ENCODE results near the gene TLE5.
"Not testable (repeated sequence)": the region's sequence is repeated elsewhere in the genome, so short reads cannot be mapped to it uniquely, and the experiment has no call there.

The TLE5 gene

GRCh38 chr19:3054265-3054971 lies 7.9 kb downstream of the TLE5 start:
- Histone ChIP-seq H3K4me3 (no peak overlapping the region), H3K36me3 (peaks cover 63 to 72% (median 68%) of the 10 kb centered on the region in 11 experiments), H3K4me1 (peaks cover 35 to 59% (median 48%) of the 10 kb centered on the region in 10 experiments), H3K27ac (no peak overlapping the region), H4K20me1 (peaks cover 57 to 74% (median 66%) of the 10 kb centered on the region in 11 experiments), H3K9me3 (replicated peaks in 1 of 11) (no peaks in the 10 kb centered on the region), H3K27me3 (no peaks in the 10 kb centered on the region), H3K9ac (peak overlapping the region in 4 of 11 experiments; percentile 5 to 24 (median 10); a peak in 1 of 22 replicates), H3K4me2 (peak overlapping the region in 8 of 11 experiments; percentile 3 to 58 (median 40); a peak in 9 of 22 replicates)
- no peak for TF ChIP-seq Cebpa-rat (IDR thresholded peaks at IDR 0.05)

DNA sequence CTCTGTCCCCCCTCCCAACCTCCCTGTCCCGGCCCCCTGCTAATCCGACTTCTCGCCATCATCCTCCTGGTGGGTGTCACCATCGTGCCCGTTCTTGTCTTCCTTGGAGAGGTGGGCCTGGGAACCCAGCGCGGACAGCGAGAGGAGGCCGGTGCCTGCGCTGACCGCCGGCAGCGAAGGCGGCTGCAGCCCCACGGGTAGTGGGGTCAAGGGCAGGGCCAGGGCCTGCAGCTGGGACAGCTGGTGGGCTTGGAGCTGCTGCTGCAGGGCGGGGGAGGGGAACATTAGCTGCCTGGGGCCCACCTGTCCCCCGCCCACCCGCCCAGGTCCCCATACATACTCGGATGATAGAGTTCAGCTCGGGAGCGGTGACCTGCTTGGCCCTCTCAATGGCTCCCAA lies 8.5 kb downstream of the TLE5 start:
- peaks cover 51 to 68% (median 60%) of the 10 kb centered on the region in 11 experiments for H4K20me1 ChIP-seq
- no peak overlapping the region for H3K9ac ChIP-seq
- H3K27ac ChIP-seq, result no peak overlapping the region
- no peaks in the 10 kb centered on the region for H3K9me3 ChIP-seq (replicated peaks in 1 of 11)
- H3K4me3 ChIP-seq, result no peak overlapping the region
- H3K27me3 ChIP-seq, result no peaks in the 10 kb centered on the region
- no peak for TF ChIP-seq Cebpa-rat (IDR thresholded peaks at IDR 0.05)
- H3K4me2 ChIP-seq, result peak overlapping the region in 3 of 11 experiments; percentile 24 to 27 (median 25); a peak in 3 of 22 replicates
- peaks cover 57 to 66% (median 62%) of the 10 kb centered on the region in 11 experiments for H3K36me3 ChIP-seq
- peaks cover 29 to 57% (median 45%) of the 10 kb centered on the region in 10 experiments for H3K4me1 ChIP-seq

GRCh38 chr19:3053218-3053621 lies 9.1 kb downstream of the TLE5 start:
- H3K4me1 ChIP-seq, result peaks cover 28 to 57% (median 45%) of the 10 kb centered on the region in 10 experiments
- H3K27me3 ChIP-seq, result no peaks in the 10 kb centered on the region

DNA sequence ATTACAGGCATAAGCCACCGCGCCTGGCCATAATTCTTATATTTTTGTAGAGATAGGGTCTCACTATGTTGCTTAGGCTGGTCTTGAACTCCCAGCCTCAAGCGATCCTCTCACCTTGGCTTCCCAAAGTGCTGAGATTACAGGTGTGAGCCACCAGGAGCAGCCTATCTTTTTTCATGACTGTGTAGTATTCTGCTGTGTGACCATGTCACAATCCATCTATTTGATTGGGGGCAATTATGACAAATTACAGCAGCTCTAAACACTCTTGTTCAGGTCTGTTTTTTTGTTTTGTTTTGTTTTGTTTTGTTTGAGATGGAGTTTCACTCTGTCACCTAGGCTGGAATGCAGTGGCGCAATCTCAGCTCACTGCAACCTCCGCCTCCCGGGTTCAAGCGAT lies 12.3 kb downstream of the TLE5 start:
- not testable (repeated sequence) for H3K27ac ChIP-seq; H3K4me3 ChIP-seq; H3K9me3 ChIP-seq (replicated peaks in 1 of 11); H3K27me3 ChIP-seq; H3K4me2 ChIP-seq; H3K9ac ChIP-seq
- H4K20me1 ChIP-seq, result peaks cover 19 to 32% (median 25%) of the 10 kb centered on the region in 11 experiments
- H3K36me3 ChIP-seq, result peaks cover 22 to 31% (median 26%) of the 10 kb centered on the region in 11 experiments
- peaks cover 11 to 53% (median 34%) of the 10 kb centered on the region in 10 experiments for H3K4me1 ChIP-seq

More at GRCh38 chr19:3053218-3053621, 9.1 kb downstream of the TLE5 start:
- peaks cover 51 to 60% (median 56%) of the 10 kb centered on the region in 11 experiments for H3K36me3 ChIP-seq
- peak overlapping the region in 1 of 11 experiments; percentile 24; a peak in 1 of 22 replicates for H3K9ac ChIP-seq
- TF ChIP-seq Cebpa-rat (IDR thresholded peaks at IDR 0.05), result no peak
- no peaks in the 10 kb centered on the region for H3K9me3 ChIP-seq (replicated peaks in 1 of 11)
- H3K4me2 ChIP-seq, result peak overlapping the region in 3 of 11 experiments; percentile 24 to 27 (median 25); a peak in 4 of 22 replicates
- H4K20me1 ChIP-seq, result peaks cover 45 to 63% (median 54%) of the 10 kb centered on the region in 11 experiments
- H3K27ac ChIP-seq, result no peak overlapping the region
- no peak overlapping the region for H3K4me3 ChIP-seq

GRCh38 chr19:3049089-3049488 lies 13.2 kb downstream of the TLE5 start:
- no peaks in the 10 kb centered on the region for H3K9me3 ChIP-seq (replicated peaks in 1 of 11)
- peaks cover 10 to 22% (median 15%) of the 10 kb centered on the region in 11 experiments; a peak in 21 of 22 replicates for H4K20me1 ChIP-seq
- TF ChIP-seq Cebpa-rat (IDR thresholded peaks at IDR 0.05), result peak in 6 of 11 experiments; percentile 20 to 75 (median 30); a peak in 4 of 22 replicates
- H3K4me1 ChIP-seq, result peaks cover 9 to 51% (median 27%) of the 10 kb centered on the region in 10 experiments
- no peaks in the 10 kb centered on the region for H3K27me3 ChIP-seq
- no peak overlapping the region for H3K4me2 ChIP-seq
- H3K27ac ChIP-seq, result no peak overlapping the region
- peaks cover 13 to 22% (median 17%) of the 10 kb centered on the region in 11 experiments; a peak in 20 of 22 replicates for H3K36me3 ChIP-seq
- H3K4me3 ChIP-seq, result no peak overlapping the region
- H3K9ac ChIP-seq, result no peak overlapping the region

DNA sequence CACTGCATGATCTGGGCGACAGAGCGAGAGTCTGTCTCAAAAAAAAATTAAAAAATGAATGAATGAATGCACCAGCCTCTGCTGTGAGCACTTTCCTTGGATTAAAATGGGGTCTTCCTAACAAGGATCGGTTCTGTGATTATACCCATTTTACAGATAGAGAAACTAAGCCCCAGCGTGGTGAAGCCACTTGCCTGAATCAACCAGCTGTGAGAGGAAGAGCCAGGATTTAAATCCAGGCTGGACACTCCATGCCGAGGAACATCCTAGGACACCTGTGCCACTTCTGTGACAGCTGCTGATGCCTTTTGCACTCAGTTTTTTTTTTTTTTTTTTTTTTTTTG lies 14.1 kb downstream of the TLE5 start:
- H4K20me1 ChIP-seq, result peaks cover 2 to 13% (median 7%) of the 10 kb centered on the region in 11 experiments; a peak in 16 of 22 replicates
- no peaks in the 10 kb centered on the region for H3K27me3 ChIP-seq
- H3K4me2 ChIP-seq, result peak overlapping the region; percentile 69 to 92 (median 79)
- no peaks in the 10 kb centered on the region for H3K9me3 ChIP-seq (replicated peaks in 1 of 11)
- H3K27ac ChIP-seq, result peak overlapping the region in 4 of 11 experiments; percentile 6 to 27 (median 14); a peak in 3 of 22 replicates
- H3K36me3 ChIP-seq, result peaks cover 4 to 13% (median 10%) of the 10 kb centered on the region in 11 experiments; a peak in 20 of 22 replicates
- peak overlapping the region in 8 of 10 experiments; percentile 44 to 67 (median 50); a peak in 13 of 20 replicates for H3K4me3 ChIP-seq
- peaks cover 9 to 50% (median 28%) of the 10 kb centered on the region in 10 experiments for H3K4me1 ChIP-seq
- peak overlapping the region in 8 of 11 experiments; percentile 33 to 55 (median 50); a peak in 11 of 22 replicates for H3K9ac ChIP-seq
- TF ChIP-seq Cebpa-rat (IDR thresholded peaks at IDR 0.05), result no peak

DNA sequence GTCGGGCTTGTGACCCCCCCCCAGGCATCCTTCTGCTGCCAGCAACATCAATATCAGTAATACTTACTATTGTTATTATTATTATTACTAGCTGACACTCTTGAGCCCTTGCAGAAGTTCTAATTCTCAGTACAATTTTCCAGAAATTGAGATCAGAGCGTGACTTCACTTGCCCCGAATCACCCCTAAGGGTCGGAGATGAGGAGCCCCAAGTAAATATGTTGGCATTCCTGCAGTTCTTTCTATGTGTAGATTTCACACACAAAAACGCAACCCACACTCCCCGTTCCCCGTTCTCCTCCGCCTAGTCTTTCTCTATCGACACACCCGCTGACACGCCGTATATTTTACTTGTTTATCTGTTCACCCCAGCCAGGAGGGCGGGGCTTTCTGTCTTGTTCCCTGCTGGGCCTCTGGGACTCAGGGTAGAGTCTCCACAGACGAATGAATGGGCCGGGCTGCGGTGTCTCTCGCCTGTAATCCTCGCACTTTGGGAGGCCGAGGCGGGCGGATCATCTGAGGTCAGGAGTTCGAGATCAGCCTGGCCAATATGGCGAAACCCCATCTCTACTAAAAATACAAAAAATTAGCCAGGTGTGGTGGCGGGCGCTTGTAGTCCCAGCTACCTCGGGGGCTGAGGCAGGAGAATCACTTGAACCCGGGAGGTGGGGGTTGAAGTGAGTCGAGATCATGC lies 14.7 kb downstream of the TLE5 start:
- Histone ChIP-seq H3K4me2 (peak overlapping the region; percentile 69 to 92 (median 79)), H3K9ac (peak overlapping the region in 10 of 11 experiments; percentile 26 to 55 (median 46); a peak in 19 of 22 replicates), H3K9me3 (replicated peaks in 1 of 11) (no peaks in the 10 kb centered on the region), H3K4me1 (peaks cover 10 to 54% (median 33%) of the 10 kb centered on the region in 10 experiments), H3K27me3 (peaks cover 0 to 4% (median 0%) of the 10 kb centered on the region in 11 experiments; a peak in 1 of 22 replicates), H3K36me3 (peaks cover 0 to 8% (median 4%) of the 10 kb centered on the region in 11 experiments; a peak in 10 of 22 replicates), H3K27ac (peak overlapping the region in 6 of 11 experiments; percentile 6 to 27 (median 16); a peak in 4 of 22 replicates), H3K4me3 (peak overlapping the region; percentile 38 to 67 (median 50); a peak in 17 of 20 replicates), H4K20me1 (peaks cover 0 to 8% (median 2%) of the 10 kb centered on the region in 11 experiments; a peak in 9 of 22 replicates)
- TF ChIP-seq Cebpa-rat (IDR thresholded peaks at IDR 0.05), result no peak

GRCh38 chr19:3046698-3047495 lies 15.4 kb downstream of the TLE5 start:
- Histone ChIP-seq H3K27ac (peak overlapping the region in 3 of 11 experiments; percentile 7 to 22 (median 10); a peak in 2 of 22 replicates), H3K4me3 (peak overlapping the region; percentile 38 to 67 (median 50); a peak in 16 of 20 replicates), H3K27me3 (peaks cover 0 to 8% (median 0%) of the 10 kb centered on the region in 11 experiments; a peak in 2 of 22 replicates), H3K36me3 (peaks cover 0 to under 1% (median 0%) of the 10 kb centered on the region in 11 experiments; a peak in 2 of 22 replicates), H4K20me1 (peaks cover 0 to under 1% (median 0%) of the 10 kb centered on the region in 11 experiments; a peak in 1 of 22 replicates), H3K9me3 (replicated peaks in 1 of 11) (no peaks in the 10 kb centered on the region), H3K4me2 (peak overlapping the region; percentile 69 to 92 (median 79)), H3K4me1 (peaks cover 10 to 58% (median 37%) of the 10 kb centered on the region in 10 experiments), H3K9ac (peak overlapping the region in 9 of 11 experiments; percentile 7 to 55 (median 39); a peak in 13 of 22 replicates)
- no peak for TF ChIP-seq Cebpa-rat (IDR thresholded peaks at IDR 0.05)
